Measurements from ENCODE around the gene STRIP1.

STRIP1 gene

DNA sequence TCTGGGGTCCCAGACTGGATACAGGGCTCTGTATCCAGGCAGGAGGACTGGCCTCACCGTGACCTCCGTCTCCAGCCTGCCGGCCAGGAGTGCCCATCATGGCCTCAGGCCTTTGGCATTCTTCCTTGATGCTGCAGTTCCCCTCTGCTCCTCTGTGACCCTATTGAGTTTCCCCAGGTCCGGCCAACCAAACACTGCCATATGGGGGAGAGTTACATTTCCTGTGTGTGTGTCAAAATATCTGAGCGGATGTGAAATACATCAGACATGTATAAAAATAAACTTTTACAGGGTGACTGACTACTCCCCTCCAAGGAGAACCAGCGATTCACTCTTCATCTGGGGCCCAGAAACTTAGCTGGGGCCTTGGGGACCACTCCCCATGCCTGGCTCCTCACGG, 67.7 kb downstream of the STRIP1 start:
- peak; percentile 26 to 31 for DNase-seq (ENCODE audit: low read depth in 2 of 2)
- no peak for TF ChIP-seq CTCF (IDR thresholded peaks at IDR 0.05; ENCODE audit: low read depth, low read length)
- H3K4me3 ChIP-seq (replicated peaks in 1 of 2; ENCODE audit: low read depth in 2 of 2, low read length in 2 of 2), result no peak overlapping the region

Data from cardiac fibroblast (primary cell).